NCI-H1048 (cell line): ENCODE measurements around the gene GUCY2D.
"Not testable (repeated sequence)": the region's sequence is repeated elsewhere in the genome, so short reads cannot be mapped to it uniquely, and the experiment has no call there.

Experiments used
- DNase-seq: peaks from one replicate; lab custom pipeline; 2025; lab: John Stamatoyannopoulos, UW

Gene GUCY2D

DNA sequence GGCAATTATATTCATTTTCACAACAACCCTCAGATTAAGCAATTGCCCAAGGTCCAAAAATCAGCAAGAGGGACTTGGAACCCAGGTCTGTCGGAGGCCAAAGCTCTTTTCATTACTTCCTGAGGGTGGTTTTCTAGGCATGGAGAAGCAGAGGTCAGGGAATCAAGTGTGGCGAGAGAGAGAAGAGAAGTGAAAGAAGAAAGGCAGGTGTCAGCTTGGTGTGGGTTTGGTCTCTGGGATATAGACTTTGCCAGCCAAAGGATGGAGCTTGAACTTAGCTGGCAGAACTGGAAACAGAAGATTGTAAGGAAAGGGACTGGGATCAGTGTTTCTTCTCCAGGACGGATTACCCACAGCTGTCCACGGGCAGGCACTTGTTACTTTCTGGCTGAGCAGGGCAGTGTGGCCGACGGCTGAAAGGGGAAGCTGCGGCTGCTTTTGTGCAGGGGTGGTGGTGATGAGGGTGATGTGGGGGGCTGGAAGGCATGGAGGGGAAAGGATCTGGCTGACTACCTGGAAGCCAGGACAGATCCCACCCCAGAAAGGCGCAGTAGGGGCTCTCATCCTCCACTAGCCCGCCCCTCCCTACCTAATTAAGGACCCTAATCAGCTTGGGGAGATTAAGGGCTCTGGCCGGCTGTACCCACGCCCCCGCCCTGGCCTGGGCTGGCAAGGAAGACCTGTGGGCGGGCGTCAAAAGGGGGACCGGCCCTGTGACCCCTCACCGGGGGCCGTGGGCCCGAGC, at the start of gene GUCY2D:
Gene GUCY2D, plus strand, starts transcription at position 640 of the 745 bp plus-strand sequence. CDS start 433 bp downstream, outside the sequence.
- DNase-seq, result no peak

GRCh38 chr17:7953266-7953665, 49.1 kb upstream of the GUCY2D start:
- not testable (repeated sequence) for DNase-seq

- no peak for DNase-seq
Observed at GRCh38 chr17:7955414-7956227, 46.8 kb upstream of the GUCY2D start.

GRCh38 chr17:7956228-7956965, 46.0 kb upstream of the GUCY2D start:
- no peak for DNase-seq

- DNase-seq, result no peak
Observed at GRCh38 chr17:7959503-7960253, 42.7 kb upstream of the GUCY2D start.

- DNase-seq, result no peak
Observed at GRCh38 chr17:7961421-7961820, 41.0 kb upstream of the GUCY2D start.

DNA sequence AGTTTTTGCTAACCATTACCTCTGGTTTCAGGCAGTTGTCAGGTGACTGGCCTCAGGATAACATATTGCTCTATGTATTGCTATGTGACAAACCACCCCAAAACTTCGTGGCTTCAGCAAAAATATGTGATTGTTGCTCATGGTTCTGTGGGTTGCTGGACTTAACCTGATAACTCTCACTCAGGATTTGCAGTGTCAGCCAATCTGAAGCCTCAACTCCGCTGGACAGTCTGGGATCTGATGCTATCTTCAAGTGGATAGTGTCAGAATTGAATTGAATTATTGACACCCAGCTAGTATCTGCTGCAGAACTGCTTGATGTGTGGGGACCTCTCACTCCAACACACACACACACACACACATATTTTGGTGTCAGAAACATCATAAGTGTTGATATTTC, 34.7 kb upstream of the GUCY2D start:
- DNase-seq, result no peak

GRCh38 chr17:7969433-7969832, 33.0 kb upstream of the GUCY2D start:
- no peak for DNase-seq

DNA sequence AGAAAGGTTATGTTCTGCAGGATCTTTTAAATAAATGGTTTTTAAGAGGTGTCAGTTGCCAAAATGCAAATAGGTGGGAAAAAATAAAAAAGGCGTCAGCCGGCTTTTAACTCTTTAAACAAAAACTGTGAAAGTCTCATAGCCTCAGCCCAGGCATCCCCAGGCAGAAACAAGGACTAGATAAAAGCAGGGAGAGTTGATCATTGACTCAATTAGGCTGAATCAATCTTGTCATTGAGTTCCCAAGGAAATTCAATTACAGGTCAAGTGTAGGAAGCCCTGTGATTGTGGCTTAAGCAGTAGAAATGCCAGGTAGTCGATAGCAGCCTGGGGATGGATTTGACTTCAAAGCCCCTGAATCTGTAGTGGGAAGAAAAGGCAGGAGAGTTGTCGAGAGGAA, 30.8 kb upstream of the GUCY2D start:
- no peak for DNase-seq

DNA sequence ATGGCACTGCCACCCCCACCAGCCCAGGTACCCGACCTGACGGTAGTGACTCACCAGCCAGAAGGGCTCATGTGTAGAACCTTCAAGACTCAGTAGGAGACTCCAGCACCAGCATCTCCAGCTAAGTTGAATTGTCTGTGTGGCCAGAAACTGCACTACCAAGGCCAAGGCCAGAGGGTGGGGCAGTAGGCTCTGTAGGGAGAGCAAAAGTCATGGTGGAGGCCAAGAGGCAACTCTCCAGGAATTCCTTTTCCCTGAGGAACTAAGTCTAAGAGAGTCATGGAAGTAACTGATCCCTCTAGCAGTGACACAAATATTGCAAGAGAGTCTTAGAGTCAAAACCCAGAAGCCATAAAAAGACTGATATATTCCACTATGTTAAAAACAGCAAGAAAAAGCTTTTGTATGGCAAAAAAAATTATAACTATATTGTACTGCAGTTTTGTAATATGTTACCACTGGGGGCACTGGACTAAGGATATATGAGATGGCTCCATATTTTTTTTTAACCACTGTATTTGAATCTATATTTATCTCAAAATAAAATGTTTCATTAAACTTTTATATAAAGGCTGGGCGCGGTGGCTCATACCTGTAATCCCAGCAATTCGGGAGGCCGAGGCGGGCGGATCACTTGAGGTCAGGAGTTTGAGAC, 30.2 kb upstream of the GUCY2D start:
- no peak for DNase-seq

- DNase-seq, result no peak
Observed at GRCh38 chr17:7974638-7975131, 27.7 kb upstream of the GUCY2D start.

DNA sequence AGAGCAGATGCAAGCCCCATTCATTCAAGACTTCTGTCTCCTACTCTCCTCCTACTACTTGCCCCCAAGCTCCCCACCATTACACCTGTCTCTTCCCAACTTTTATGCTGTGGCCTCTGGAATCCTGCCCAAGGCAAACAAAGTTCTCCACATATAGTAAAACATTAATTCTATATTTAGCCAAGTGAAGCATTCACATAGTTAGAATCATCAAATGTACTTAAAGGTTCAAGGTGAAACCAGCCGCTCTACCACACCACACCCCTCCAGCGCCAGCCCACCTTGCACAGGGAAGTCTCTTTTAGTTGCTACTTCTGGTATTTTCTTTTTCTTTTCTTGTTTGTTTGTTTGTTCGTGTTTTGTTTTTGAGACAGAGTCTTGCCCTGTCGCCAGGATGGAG, 25.4 kb upstream of the GUCY2D start:
- DNase-seq, result no peak

- DNase-seq, result no peak
Observed at GRCh38 chr17:7977805-7978204, 24.6 kb upstream of the GUCY2D start.

GRCh38 chr17:7982173-7982572, 20.2 kb upstream of the GUCY2D start:
- no peak for DNase-seq

GRCh38 chr17:7982666-7983065, 19.7 kb upstream of the GUCY2D start:
- no peak for DNase-seq

DNA sequence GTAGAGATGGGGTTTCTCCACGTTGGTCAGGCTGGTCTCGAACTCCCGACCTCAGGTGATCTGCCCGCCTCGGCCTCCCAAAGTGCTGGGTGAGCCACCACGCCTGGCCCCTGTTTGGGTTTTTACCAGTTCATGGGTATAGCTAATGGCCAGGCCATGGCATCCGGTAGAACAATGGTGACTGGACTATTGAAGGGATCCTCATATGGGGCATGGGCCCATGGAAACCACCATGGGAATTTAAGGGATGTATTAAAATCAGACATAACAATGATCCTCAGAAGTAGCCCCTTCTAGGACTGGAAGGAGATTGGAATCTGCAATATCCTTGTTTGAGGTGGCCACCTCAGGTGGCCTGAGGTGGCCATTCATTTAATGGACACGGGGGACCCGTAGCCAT, 17.5 kb upstream of the GUCY2D start:
- no peak for DNase-seq

DNA sequence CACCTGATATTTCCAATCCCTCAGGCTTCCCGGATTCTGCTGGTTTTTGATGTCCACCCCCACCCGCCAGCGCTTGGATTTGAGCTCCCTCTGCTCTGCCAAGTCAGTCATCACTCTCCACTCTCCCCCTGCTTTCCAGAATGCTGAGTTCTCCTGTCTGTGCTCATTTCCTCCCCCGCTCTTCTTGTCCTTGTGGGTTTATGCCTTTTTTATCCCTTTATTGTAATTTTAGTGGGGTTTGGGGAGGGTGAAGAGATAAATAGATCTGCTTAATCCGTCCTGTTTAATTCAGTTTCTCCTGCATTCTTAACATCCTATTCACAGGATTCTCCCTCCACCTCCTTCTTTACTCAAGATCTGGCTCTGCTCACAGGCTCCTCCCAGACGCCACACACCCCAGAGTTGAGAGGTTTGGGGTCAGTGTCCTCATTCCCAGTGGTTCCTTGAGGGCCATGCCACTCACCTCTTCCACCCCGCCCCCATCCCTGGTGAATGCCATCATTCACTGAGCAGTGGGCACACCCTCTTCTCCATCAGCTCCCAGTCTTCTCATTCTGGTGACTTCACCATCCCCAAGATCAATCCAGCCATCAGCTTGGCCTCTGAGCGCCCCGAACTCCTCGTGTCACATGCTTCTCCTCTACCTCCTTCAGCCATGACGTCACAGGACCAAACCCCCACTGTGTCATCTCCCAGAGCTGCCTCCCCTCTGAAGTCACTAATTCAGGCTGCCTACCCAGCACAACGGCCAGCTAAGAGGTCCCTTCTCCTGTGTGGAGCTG, 15.1 kb upstream of the GUCY2D start:
- DNase-seq, result no peak

- peak; percentile 62 for DNase-seq
Observed at GRCh38 chr17:7988750-7989178, 13.7 kb upstream of the GUCY2D start.

GRCh38 chr17:7989781-7990655, 12.4 kb upstream of the GUCY2D start:
- DNase-seq, result peak; percentile 32
